ENCODE results near the gene C12orf57.
A peak's percentile ranks its signal among the peaks of the same experiment; 100 is the strongest.
"Not testable (repeated sequence)": the region's sequence is repeated elsewhere in the genome, so short reads cannot be mapped to it uniquely, and the experiment has no call there.

C12orf57 gene, protein sequence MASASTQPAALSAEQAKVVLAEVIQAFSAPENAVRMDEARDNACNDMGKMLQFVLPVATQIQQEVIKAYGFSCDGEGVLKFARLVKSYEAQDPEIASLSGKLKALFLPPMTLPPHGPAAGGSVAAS

DNA sequence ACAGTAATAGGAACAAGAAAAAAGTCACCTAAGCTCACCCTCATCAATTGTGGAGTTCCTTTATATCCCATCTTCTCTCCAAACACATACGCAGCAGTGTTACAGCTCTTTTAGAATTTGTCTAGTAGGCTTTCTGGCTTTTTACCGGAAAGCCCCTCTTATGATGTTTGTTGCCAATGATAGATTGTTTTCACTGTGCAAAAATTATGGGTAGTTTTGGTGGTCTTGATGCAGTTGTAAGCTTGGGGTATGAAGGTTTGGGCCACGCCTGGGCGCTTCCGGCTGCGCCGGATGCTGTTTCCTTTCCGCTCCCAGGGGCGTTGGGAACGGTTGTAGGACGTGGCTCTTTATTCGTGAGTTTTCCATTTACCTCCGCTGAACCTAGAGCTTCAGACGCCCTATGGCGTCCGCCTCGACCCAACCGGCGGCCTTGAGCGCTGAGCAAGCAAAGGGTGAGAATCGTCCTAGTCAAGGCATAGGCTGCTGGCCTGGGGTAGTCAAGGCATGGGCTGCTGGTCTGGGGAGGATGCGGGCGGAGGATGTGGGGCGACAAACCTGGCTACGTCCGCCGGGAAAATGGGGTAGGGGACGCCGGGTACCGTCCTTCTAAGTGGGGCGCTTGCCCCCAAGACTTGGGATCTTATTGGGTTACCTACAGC is at the start of gene C12orf57, which contains the start of gene RNU7-1:
Gene C12orf57 (plus strand): TSS at position 301 of the 659 bp plus-strand sequence. CDS start 100 bp downstream, at position 401.
Gene RNU7-1 (plus strand): TSS at position 95 of the 659 bp plus-strand sequence.
- DNase-seq = peak; percentile 90

GRCh38 chr12:6894321-6894720 is 49.5 kb upstream of the C12orf57 start:
- DNase-seq = no peak

- no peak for DNase-seq
These were observed 46.9 kb upstream of the C12orf57 start for GRCh38 chr12:6896846-6897435.

DNA sequence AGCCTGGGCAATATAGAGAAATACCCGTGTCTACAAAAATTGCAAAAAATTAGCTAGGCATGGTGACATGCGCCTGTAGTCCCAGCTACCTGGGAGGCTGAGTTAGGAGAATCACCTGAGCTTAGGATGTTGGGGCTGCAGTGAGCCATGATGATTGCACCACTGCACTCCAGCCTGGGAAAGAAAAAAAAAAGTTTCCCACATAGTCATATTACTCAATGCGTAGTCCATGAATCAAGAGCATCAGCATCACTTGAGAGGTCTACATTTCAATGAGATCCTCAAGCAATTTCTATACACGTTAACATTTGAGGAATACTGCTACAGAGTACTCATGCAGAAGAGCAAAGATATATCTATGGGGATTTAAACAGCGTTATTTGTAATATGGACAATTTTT is 44.4 kb upstream of the C12orf57 start:
- DNase-seq = no peak

- peak; percentile 27 for DNase-seq
These were observed 43.8 kb upstream of the C12orf57 start for GRCh38 chr12:6899837-6900519.

GRCh38 chr12:6902448-6902847 is 41.4 kb upstream of the C12orf57 start:
- DNase-seq = no peak

GRCh38 chr12:6903722-6904121 is 40.1 kb upstream of the C12orf57 start:
- DNase-seq = no peak

DNA sequence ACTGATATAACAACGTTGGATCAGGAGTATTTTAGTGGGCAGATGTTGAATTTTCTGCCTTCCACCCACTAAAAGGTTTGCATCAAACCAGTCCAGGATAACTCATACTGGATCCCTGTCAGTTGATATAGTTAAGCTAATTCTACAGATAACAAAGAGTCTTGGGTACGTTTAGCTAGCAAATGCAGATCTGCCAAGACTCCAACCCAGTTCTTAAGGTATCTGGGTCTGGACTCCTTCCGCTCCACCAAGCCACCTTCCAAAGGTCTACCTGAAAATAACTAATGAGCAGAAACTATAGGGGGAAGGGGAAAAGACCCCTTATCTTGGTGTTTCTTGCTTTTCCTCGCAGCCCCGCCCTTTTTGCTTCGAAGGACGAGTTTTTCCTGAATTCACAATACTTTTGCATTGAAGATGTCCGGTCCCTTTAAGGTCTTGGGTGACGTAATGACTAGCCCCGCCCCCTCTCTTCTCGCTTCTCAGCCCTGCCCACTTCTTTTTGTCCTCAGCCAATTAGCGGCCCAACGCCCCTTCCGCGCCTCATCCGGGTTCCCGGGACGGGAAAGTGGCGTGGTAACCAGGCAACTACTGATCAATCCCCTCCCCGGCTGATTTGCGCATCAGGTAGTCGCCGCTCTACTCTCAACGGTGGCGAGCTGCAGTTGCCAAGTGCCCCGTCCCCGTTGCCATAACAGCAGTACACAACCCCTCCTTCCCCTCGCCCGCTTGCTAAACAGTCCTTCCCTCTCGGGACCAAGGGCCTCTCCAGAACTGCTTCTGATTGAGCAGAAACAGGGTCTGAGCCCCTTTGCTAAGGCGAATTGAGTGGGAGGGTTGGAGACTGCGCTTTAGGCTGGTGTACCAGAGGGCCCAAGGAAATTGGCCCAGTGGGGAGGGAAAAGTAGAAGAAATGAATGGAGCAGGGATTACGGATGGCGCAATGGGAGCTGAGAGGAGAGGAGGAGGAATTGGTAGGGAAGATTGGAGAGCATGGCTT is 39.2 kb upstream of the C12orf57 start, which contains the start of gene LRRC23:
Gene LRRC23 (plus strand): TSS at position 543 of the 997 bp plus-strand sequence. CDS start 812 bp downstream, outside the sequence.
- peak; percentile 98 for DNase-seq

DNA sequence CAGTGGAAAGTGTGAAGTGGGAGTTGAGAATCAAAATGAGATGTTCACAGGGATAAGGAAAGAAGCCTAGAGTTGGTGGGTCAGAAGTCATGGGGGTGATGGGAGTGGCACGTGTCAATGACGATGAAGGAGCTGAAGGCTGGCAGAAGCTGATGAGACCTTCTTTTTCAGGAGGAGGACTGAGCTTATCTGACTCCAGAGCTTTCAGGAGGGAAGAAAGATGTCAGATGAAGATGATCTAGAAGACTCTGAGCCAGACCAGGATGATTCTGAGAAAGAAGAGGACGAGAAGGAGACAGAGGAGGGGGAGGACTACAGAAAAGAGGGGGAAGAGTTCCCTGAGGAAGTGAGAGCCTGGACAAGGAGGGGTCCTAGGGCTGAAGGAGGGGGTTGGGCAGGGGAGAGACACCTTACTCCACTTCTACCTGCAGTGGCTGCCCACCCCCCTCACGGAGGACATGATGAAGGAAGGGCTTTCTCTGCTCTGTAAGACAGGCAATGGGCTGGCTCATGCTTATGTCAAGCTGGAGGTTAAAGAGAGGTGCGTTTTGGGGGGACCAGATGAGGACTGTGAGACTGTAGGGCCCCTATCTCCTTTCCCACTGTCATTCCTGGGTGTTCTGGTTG is 38.3 kb upstream of the C12orf57 start:
- no peak for DNase-seq

GRCh38 chr12:6908141-6908540 is 35.7 kb upstream of the C12orf57 start:
- not testable (repeated sequence) for DNase-seq

- DNase-seq = no peak
These were observed 34.2 kb upstream of the C12orf57 start for GRCh38 chr12:6909421-6910145.

DNA sequence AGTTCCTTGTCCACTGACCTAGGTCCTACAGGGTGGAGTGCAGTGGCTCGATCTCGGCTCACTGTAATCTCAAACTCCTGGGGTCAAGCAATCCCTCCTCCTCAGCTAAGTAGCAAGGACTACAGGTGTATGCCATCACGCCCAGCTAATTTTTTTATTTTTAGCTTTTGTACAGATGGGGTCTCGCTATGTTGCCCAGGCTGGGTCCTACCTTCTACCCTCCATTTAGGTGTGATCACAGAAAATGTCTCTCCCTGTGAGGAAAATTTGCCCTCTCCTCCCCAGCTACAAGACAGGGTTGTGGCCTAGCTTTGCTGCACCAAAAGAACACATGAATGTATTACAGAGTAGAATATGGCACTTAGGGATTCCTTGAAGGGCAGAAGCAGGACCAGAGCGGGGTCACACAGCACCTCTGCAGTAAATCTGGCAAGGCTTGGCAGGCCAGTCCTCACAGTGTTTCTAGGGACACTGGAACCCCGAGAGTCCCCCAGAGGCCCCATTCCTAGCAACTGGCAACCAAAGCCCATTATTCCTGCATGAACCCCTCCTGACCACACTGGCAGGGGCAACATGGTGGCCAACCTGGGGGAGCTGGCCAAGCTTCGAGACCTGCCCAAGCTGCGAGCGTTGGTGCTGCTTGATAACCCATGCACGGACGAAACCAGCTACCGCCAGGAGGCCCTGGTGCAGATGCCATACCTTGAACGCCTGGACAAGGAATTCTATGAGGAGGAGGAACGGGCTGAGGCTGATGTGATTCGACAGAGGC is 31.5 kb upstream of the C12orf57 start:
- DNase-seq = no peak

- DNase-seq = peak; percentile 82
These were observed 29.4 kb upstream of the C12orf57 start, which contains the start of gene ENO2 for GRCh38 chr12:6914246-6914946. Gene ENO2 (plus strand): TSS chr12:6914580. CDS start chr12:6915833, 1,253 bp downstream.

DNA sequence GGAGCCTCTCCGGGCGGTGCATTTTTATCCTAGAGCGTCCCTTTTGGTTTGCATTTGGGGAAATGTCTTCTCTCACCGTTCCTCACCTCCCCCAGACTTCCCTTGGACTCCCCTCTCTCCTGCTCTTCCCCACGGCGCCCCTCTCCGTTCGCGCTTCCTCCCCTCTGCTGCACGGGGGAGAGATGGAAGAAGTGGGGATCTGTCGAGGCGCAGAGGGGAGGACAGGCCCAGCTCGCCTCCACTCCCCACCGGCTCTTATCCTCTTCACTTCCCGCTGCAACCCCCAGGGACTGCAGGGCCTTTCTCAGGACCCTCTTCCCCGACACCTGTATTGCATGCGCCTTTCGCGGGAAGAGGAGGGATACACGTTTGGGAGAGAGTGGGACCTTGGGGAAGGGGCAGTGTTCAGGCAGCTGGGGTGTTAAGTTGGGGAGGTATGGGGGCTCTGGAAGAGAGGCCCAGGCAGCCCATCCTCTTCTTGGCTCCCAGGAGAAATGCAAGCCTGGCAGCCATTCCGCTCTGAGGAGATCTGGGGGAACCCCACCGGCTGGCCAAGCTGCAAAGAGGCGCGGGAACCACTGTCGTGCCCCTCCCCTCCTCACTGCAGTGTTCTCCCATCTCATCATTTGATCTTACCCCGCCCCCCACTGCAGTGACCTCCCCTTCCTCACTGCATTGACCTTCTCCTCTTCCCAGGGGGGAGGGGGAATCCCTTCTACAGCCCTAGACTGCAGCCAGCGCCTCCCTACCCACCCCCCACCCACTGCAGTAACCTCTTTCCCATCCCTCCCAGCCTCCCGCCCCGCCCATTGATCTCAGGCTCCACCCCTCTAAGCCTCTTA is 28.7 kb upstream of the C12orf57 start:
- DNase-seq = no peak

GRCh38 chr12:6915789-6916285 is 28.0 kb upstream of the C12orf57 start:
- DNase-seq = no peak

- no peak for DNase-seq
These were observed 27.2 kb upstream of the C12orf57 start for GRCh38 chr12:6916426-6917200.

GRCh38 chr12:6917491-6918231 is 26.2 kb upstream of the C12orf57 start:
- DNase-seq = no peak
